Spleen (tissue), 11 donors: ENCODE data around the gene DDIT4. TPM values are rescaled to one million over a fixed set of nuclear protein-coding genes. Genes with fewer than 3 reads are reported as not detected.
"Not testable (repeated sequence)": the region's sequence is repeated elsewhere in the genome, so short reads cannot be mapped to it uniquely, and the experiment has no call there.

ENCODE experiments used
- DNase-seq: peaks from one replicate; pipeline ENCODE4 v3.0.0-alpha.2; 2020
- H3K27ac ChIP-seq, 8 donors: fragments of 200-600 bp; sonication (generic) in 7 of 8; 1 replicate in 4 of 8; 2 replicates in 4 of 8; pipeline versions ENCODE4 v1.5.0 to v1.8.0; 2016 to 2021; ENCODE audit warnings: inconsistent platforms in 4 of 8, mild to moderate bottlenecking in 4 of 8, moderate library complexity in 1 of 8
- H3K27me3 ChIP-seq, 7 donors: fragments of 200-600 bp; sonication (generic) in 6 of 7; replicated peaks in 1 of 7; 1 replicate in 4 of 7; 2 replicates in 3 of 7; pipeline versions ENCODE4 v1.5.0 to v1.8.0; 2016 to 2021; ENCODE audit warnings: inconsistent platforms in 3 of 7, mild to moderate bottlenecking in 1 of 7
- H3K36me3 ChIP-seq, 6 donors: fragments of 200-600 bp; sonication (generic) in 5 of 6; 1 replicate in 4 of 6; 2 replicates in 2 of 6; pipeline versions ENCODE4 v1.5.0 to v1.8.0; 2016 to 2021; ENCODE audit warnings: inconsistent platforms in 2 of 6
- H3K4me1 ChIP-seq, 6 donors: fragments of 200-600 bp; sonication (generic) in 5 of 6; 1 replicate in 3 of 6; 2 replicates in 3 of 6; pipeline versions ENCODE4 v1.5.0 to v1.8.0; 2016 to 2021; ENCODE audit warnings: inconsistent platforms in 3 of 6
- H3K4me3 ChIP-seq, 8 donors: fragments of 200-600 bp; sonication (generic) in 7 of 8; 1 replicate in 4 of 8; 2 replicates in 4 of 8; pipeline versions ENCODE4 v1.5.0 to v1.8.0; 2016 to 2021; ENCODE audit warnings: inconsistent platforms in 4 of 8, mild to moderate bottlenecking in 4 of 8, moderate library complexity in 2 of 8
- H3K9me3 ChIP-seq, 8 donors: fragments of 200-600 bp; sonication (generic) in 7 of 8; 1 replicate in 4 of 8; 2 replicates in 4 of 8; pipeline versions ENCODE4 v1.5.0 to v1.8.0; 2016 to 2021; ENCODE audit warnings: inconsistent platforms in 4 of 8
- CTCF ChIP-seq, 11 experiments: fragments of 200-600 bp in 7 of 11; fragments of 450-650 bp in 4 of 11; sonication (generic) in 4 of 11; IDR thresholded peaks in 8 of 11; conservative IDR thresholded peaks in 3 of 11; 1 replicate in 7 of 11; 2 replicates in 4 of 11; pipeline versions ENCODE4 v1.4.0 to v1.8.0; 2016 to 2021; ENCODE audit warnings: antibody characterized with exemption in 11 of 11, inconsistent platforms in 4 of 11, mild to moderate bottlenecking in 1 of 11
- POLR2A ChIP-seq, 3 donors: fragments of 450-650 bp; IDR thresholded peaks; one replicate each; pipeline ENCODE4 v1.5.1; 2017; ENCODE audit warnings: antibody characterized with exemption in 3 of 3, mild to moderate bottlenecking in 1 of 3
- POLR2AphosphoS5 ChIP-seq, 3 donors: sonication (generic); formaldehyde crosslinking; IDR thresholded peaks; one replicate each; pipeline ENCODE4 v1.5.1; 2017; ENCODE audit warnings: antibody characterized with exemption in 3 of 3
- WGBS, 5 donors: extraction: QIAGEN DNeasy Blood & Tissue Kit in 3 of 5; methylation state at CpG; one replicate each; pipeline versions ENCODE4 v1.1.5 to v1.1.7; 2013 to 2018; 5-methylcytosine and 5-hydroxymethylcytosine counted together
- intact Hi-C: fragments of 100-400 bp; cut with DNase I; formaldehyde crosslinking; loops from one replicate; pipeline ENCODE4 v1.15.0; 2023; ENCODE audit warnings: low total_unique reads
- polyA plus RNA-seq, 3 donors: library from polyadenylated mRNA; stranded (reverse); fragments of 200-250 nt; gene quantifications; one replicate each; pipeline ENCODE4 v1.2.1, GENCODE V29; 2013
- total RNA-seq, 7 donors: library from RNA; depleted of rRNA in 3 of 7; stranded (reverse); fragments of >200 nt in 3 of 7; fragmentation: NEBNext Ultra II Directional in 4 of 7; extraction: Animal tissue kit (Norgen Biotek cat#: 25700) in 4 of 7; gene quantifications; one replicate each; pipeline versions ENCODE4 v1.1.0 to v1.2.1, GENCODE V29; 2016 to 2021
- donor health status: healthy with polysubstance abuse.
- donor health status: DM: no; HTN: no; CAD: no; lungs with moderate emphysema.
- donor health status: DM: no; HTN: no; CAD: no.
- donor health status: Bipolar disorder and iron deficiency.
- donor health status: healthy.
- donor health status: DM: no; HTN: no; CAD: no.
- donor health status: DM: yes; HTN: yes; CAD: no.

DDIT4 gene
- total and polyA plus RNA-seq, 10 donors = 99.3 to 308 (median 228) TPM

- WGBS, 5 donors = 66 to 90% (median 76%) methylated on average over 5 of the region's 5 CpGs
- no peaks in the 10 kb centered on the region for H3K9me3 ChIP-seq
- no peak for DNase-seq
- intact Hi-C loops = no loop called here
- peaks cover 68 to 94% (median 87%) of the 10 kb centered on the region in 6 donors for H3K4me1 ChIP-seq
- no peak overlapping the region for H3K4me3 ChIP-seq
- no peaks in the 10 kb centered on the region for H3K27me3 ChIP-seq
- no peaks in the 10 kb centered on the region for H3K36me3 ChIP-seq
- peak overlapping the region; percentile 54 to 94 (median 86) for H3K27ac ChIP-seq
- TF ChIP-seq CTCF (IDR thresholded peaks at IDR 0.05 in 8 of 11, conservative IDR thresholded peaks at IDR 0.05 in 3 of 11) = no peak
- TF ChIP-seq POLR2AphosphoS5 (IDR thresholded peaks at IDR 0.05) = no peak
- no peak for TF ChIP-seq POLR2A (IDR thresholded peaks at IDR 0.05)
Measured at GRCh38 chr10:72244573-72245038, 29.1 kb upstream of the DDIT4 start.

GRCh38 chr10:72245949-72246525 is 27.7 kb upstream of the DDIT4 start:
- peak; percentile 31 for DNase-seq
- peak overlapping the region; percentile 3 to 94 (median 86) for H3K27ac ChIP-seq
- H3K4me3 ChIP-seq = no peak overlapping the region
- 23 to 47% (median 33%) methylated on average over 3 of the region's 3 CpGs for WGBS, 5 donors
- H3K4me1 ChIP-seq = peaks cover 77 to 99% (median 98%) of the 10 kb centered on the region in 6 donors
- intact Hi-C loops = no loop called here
- TF ChIP-seq CTCF (IDR thresholded peaks at IDR 0.05 in 8 of 11, conservative IDR thresholded peaks at IDR 0.05 in 3 of 11) (no peak), POLR2A (IDR thresholded peaks at IDR 0.05) (no peak), POLR2AphosphoS5 (IDR thresholded peaks at IDR 0.05) (peak in 1 of 3 donors; percentile 40)
- no peaks in the 10 kb centered on the region for H3K36me3 ChIP-seq
- no peaks in the 10 kb centered on the region for H3K9me3 ChIP-seq
- H3K27me3 ChIP-seq = no peaks in the 10 kb centered on the region

GRCh38 chr10:72248468-72249151 is 25.1 kb upstream of the DDIT4 start:
- Histone ChIP-seq H3K4me3 (peak overlapping the region in 7 of 8 donors; percentile 0 to 62 (median 24)), H3K36me3 (no peaks in the 10 kb centered on the region), H3K4me1 (peaks cover 76 to 100% (median 92%) of the 10 kb centered on the region in 6 donors), H3K27me3 (no peaks in the 10 kb centered on the region), H3K27ac (peak overlapping the region; percentile 76 to 94 (median 90)), H3K9me3 (no peaks in the 10 kb centered on the region)
- peak; percentile 96 for DNase-seq
- TF ChIP-seq POLR2A (IDR thresholded peaks at IDR 0.05) (peak in 1 of 3 donors; percentile 36), CTCF (IDR thresholded peaks at IDR 0.05 in 8 of 11, conservative IDR thresholded peaks at IDR 0.05 in 3 of 11) (peak in 3 of 11 experiments; percentile 6 to 24 (median 6)), POLR2AphosphoS5 (IDR thresholded peaks at IDR 0.05) (peak; percentile 86 to 96 (median 87))
- WGBS, 5 donors = 2 to 4% (median 3%) methylated on average over 10 of the region's 10 CpGs
- intact Hi-C loops = no loop called here

GRCh38 chr10:72249176-72249862 is 24.4 kb upstream of the DDIT4 start:
- H3K9me3 ChIP-seq, H3K27me3 ChIP-seq, intact Hi-C loops, H3K36me3 ChIP-seq: not testable (repeated sequence)
- Histone ChIP-seq H3K4me3 (peak overlapping the region in 2 of 8 donors; percentile 24 to 62), H3K4me1 (peaks cover 72 to 100% (median 92%) of the 10 kb centered on the region in 6 donors), H3K27ac (peak overlapping the region; percentile 76 to 94 (median 90))
- peak; percentile 73 for DNase-seq
- WGBS, 5 donors = 70 to 75% (median 75%) methylated on average over 17 of the region's 17 CpGs
